ENCODE measurements around the gene CLDN10. TPM values are rescaled to one million over a fixed set of nuclear protein-coding genes. Genes with fewer than 3 reads are reported as not detected.

CLDN10 gene
- total and polyA plus RNA-seq, 9 donors: 0.45 to 28.7 (median 1.5) TPM; not detected in 1

GRCh38 chr13:95607366-95607765 lies 54.8 kb downstream of the CLDN10 start:
- intact Hi-C loops (cut with DNase I): no loop called here
- Histone ChIP-seq H3K27ac (no peak overlapping the region), H3K36me3 (peaks cover 2% of the 10 kb centered on the region), H3K27me3 (no peaks in the 10 kb centered on the region), H3K4me1 (ENCODE audit: insufficient read depth) (no peaks in the 10 kb centered on the region), H3K9me3 (no peaks in the 10 kb centered on the region), H3K4me3 (no peak overlapping the region)
- TF ChIP-seq CTCF (IDR thresholded peaks at IDR 0.05) (no peak), EP300 (IDR thresholded peaks at IDR 0.05) (no peak), POLR2A (IDR thresholded peaks at IDR 0.05) (no peak)
- no peak for DNase-seq
- WGBS, 3 donors: 18 to 36% (median 29%) methylated on average over 1 of the region's 1 CpG

- Histone ChIP-seq H3K27me3 (no peaks in the 10 kb centered on the region), H3K4me3 (no peak overlapping the region), H3K27ac (no peak overlapping the region), H3K9me3 (no peaks in the 10 kb centered on the region), H3K4me1 (ENCODE audit: insufficient read depth) (no peaks in the 10 kb centered on the region), H3K36me3 (peaks cover 2% of the 10 kb centered on the region)
- no peak for TF ChIP-seq EP300 (IDR thresholded peaks at IDR 0.05)
- no peak for TF ChIP-seq CTCF (IDR thresholded peaks at IDR 0.05)
- no peak for DNase-seq
- 62 to 69% (median 63%) methylated on average over 6 of the region's 6 CpGs for WGBS, 3 donors
- intact Hi-C loops (cut with DNase I): no loop called here
Observed at GRCh38 chr13:95608640-95609323, 56.3 kb downstream of the CLDN10 start.

- no peaks in the 10 kb centered on the region for H3K4me1 ChIP-seq (ENCODE audit: insufficient read depth)
- H3K4me3 ChIP-seq: no peak overlapping the region
- TF ChIP-seq CTCF (IDR thresholded peaks at IDR 0.05): no peak
- TF ChIP-seq EP300 (IDR thresholded peaks at IDR 0.05): no peak
- no peak for TF ChIP-seq POLR2A (IDR thresholded peaks at IDR 0.05)
- WGBS, 3 donors: 86 to 90% (median 88%) methylated on average over 7 of the region's 7 CpGs
- no peak overlapping the region for H3K27ac ChIP-seq
- no peaks in the 10 kb centered on the region for H3K9me3 ChIP-seq
- no peaks in the 10 kb centered on the region for H3K27me3 ChIP-seq
- H3K36me3 ChIP-seq: no peaks in the 10 kb centered on the region
- DNase-seq: no peak
- intact Hi-C loops (cut with DNase I): no loop called here
Observed at GRCh38 chr13:95614641-95615245, 62.2 kb downstream of the CLDN10 start.

- H3K4me1 ChIP-seq (ENCODE audit: insufficient read depth): no peaks in the 10 kb centered on the region
- intact Hi-C loops (cut with DNase I): no loop called here
- no peaks in the 10 kb centered on the region for H3K36me3 ChIP-seq
- 86 to 96% (median 93%) methylated on average over 3 of the region's 3 CpGs for WGBS, 3 donors
- no peak overlapping the region for H3K4me3 ChIP-seq
- no peak for TF ChIP-seq EP300 (IDR thresholded peaks at IDR 0.05)
- no peaks in the 10 kb centered on the region for H3K9me3 ChIP-seq
- H3K27ac ChIP-seq: no peak overlapping the region
- H3K27me3 ChIP-seq: no peaks in the 10 kb centered on the region
- DNase-seq: no peak
Observed at GRCh38 chr13:95615539-95615938, 63.0 kb downstream of the CLDN10 start.

Data from ovary (tissue), 9 donors.